Measurements from ENCODE around the gene ALX4. TPM values are rescaled to one million over a fixed set of nuclear protein-coding genes. Genes with fewer than 3 reads are reported as not detected.
A peak's percentile ranks its signal among the peaks of the same experiment; 100 is the strongest.

Gene ALX4
- total RNA-seq, 2 donors from 2014 or later: not detected

- H3K9me3 ChIP-seq (ENCODE audit: control insufficient read depth, low read length, poor library complexity, severe bottlenecking): no peaks in the 10 kb centered on the region
- H3K4me1 Mint-ChIP-seq: no peaks in the 10 kb centered on the region
- ATAC-seq (no peak), DNase-seq (no peak)
- H3K27ac Mint-ChIP-seq: no peak overlapping the region
- peaks cover 94% of the 10 kb centered on the region for H3K27me3 Mint-ChIP-seq
- H3K36me3 Mint-ChIP-seq (ENCODE audit: low read depth): peaks cover 2% of the 10 kb centered on the region
- no peak overlapping the region for H3K4me3 Mint-ChIP-seq
Observed at GRCh38 chr11:44332665-44333064, 22.7 kb upstream of the ALX4 start.

- no peak for DNase-seq
- H3K27me3 Mint-ChIP-seq: peaks cover 96% of the 10 kb centered on the region
- H3K4me3 Mint-ChIP-seq: no peak overlapping the region
- peaks cover 2% of the 10 kb centered on the region for H3K4me1 Mint-ChIP-seq
- no peaks in the 10 kb centered on the region for H3K9me3 ChIP-seq (ENCODE audit: control insufficient read depth, low read length, poor library complexity, severe bottlenecking)
- H3K27ac Mint-ChIP-seq: no peak overlapping the region
- peaks cover 2% of the 10 kb centered on the region for H3K36me3 Mint-ChIP-seq (ENCODE audit: low read depth)
- no peak for ATAC-seq
Observed at GRCh38 chr11:44329472-44330230, 19.7 kb upstream of the ALX4 start.

- Mint-ChIP-seq H3K36me3 (ENCODE audit: low read depth) (peaks cover 2% of the 10 kb centered on the region), H3K4me1 (peaks cover 2% of the 10 kb centered on the region), H3K27ac (no peak overlapping the region), H3K4me3 (no peak overlapping the region), H3K27me3 (peaks cover 96% of the 10 kb centered on the region)
- H3K9me3 ChIP-seq (ENCODE audit: control insufficient read depth, low read length, poor library complexity, severe bottlenecking): no peaks in the 10 kb centered on the region
- DNase-seq: no peak
- ATAC-seq: no peak
Observed at GRCh38 chr11:44328138-44328660, 18.3 kb upstream of the ALX4 start.

DNA sequence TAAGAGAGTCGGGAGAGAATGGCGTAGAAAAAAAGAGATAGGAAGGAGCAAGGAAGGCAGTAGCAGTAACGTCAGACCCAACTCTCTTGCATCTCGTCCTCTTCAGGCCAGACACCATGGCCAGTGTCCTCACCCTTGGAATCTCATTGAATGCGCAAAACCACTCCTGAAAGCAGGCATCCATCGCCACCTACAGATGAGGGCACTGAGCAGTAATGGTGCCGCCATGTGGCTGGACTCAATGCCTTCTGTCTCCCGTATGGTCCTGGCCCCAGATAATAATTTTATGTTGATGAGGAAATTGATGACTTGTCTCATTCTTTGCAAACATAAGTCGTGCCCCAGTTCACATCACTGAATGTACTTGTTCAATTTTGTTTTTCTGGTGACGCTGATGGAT lies 17.8 kb upstream of the ALX4 start:
- peaks cover 96% of the 10 kb centered on the region for H3K27me3 Mint-ChIP-seq
- H3K27ac Mint-ChIP-seq: no peak overlapping the region
- no peaks in the 10 kb centered on the region for H3K9me3 ChIP-seq (ENCODE audit: control insufficient read depth, low read length, poor library complexity, severe bottlenecking)
- DNase-seq: no peak
- H3K4me1 Mint-ChIP-seq: peaks cover 2% of the 10 kb centered on the region
- peaks cover 4% of the 10 kb centered on the region for H3K36me3 Mint-ChIP-seq (ENCODE audit: low read depth)
- no peak overlapping the region for H3K4me3 Mint-ChIP-seq
- no peak for ATAC-seq

- peaks cover 94% of the 10 kb centered on the region for H3K27me3 Mint-ChIP-seq
- no peaks in the 10 kb centered on the region for H3K9me3 ChIP-seq (ENCODE audit: control insufficient read depth, low read length, poor library complexity, severe bottlenecking)
- ATAC-seq (no peak), DNase-seq (no peak)
- H3K4me3 Mint-ChIP-seq: no peak overlapping the region
- H3K27ac Mint-ChIP-seq: no peak overlapping the region
- peaks cover 4% of the 10 kb centered on the region for H3K36me3 Mint-ChIP-seq (ENCODE audit: low read depth)
- H3K4me1 Mint-ChIP-seq: peaks cover 2% of the 10 kb centered on the region
Observed at GRCh38 chr11:44326615-44327475, 16.9 kb upstream of the ALX4 start.

- Mint-ChIP-seq H3K4me1 (peaks cover 4% of the 10 kb centered on the region), H3K36me3 (ENCODE audit: low read depth) (peaks cover 4% of the 10 kb centered on the region), H3K27me3 (peaks cover 96% of the 10 kb centered on the region), H3K27ac (no peak overlapping the region), H3K4me3 (no peak overlapping the region)
- no peaks in the 10 kb centered on the region for H3K9me3 ChIP-seq (ENCODE audit: control insufficient read depth, low read length, poor library complexity, severe bottlenecking)
- no peak for ATAC-seq
- no peak for DNase-seq
Observed at GRCh38 chr11:44325698-44326097, 15.8 kb upstream of the ALX4 start.

GRCh38 chr11:44324749-44325525 lies 15.0 kb upstream of the ALX4 start:
- H3K4me3 Mint-ChIP-seq: no peak overlapping the region

DNA sequence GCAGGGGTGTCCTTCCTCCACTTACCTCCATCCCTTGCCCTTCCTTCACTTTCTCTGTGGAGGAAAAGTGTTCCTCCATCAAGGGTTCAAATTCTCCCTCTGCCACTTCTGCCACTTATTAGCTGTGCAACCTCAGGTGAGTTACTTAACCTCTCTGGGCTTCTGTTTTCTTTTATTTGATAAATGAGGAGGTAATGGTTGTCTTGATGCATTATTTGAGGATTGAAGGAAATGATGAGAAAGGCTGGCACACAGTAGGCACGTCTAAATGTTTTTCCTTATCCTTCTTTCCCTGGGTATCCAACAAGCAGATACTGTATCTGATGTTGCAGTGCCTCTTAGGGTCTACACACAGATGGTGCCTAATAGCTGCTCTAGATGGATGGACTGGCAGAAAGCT lies 14.3 kb upstream of the ALX4 start:
- H3K4me1 Mint-ChIP-seq: peaks cover 13% of the 10 kb centered on the region
- H3K9me3 ChIP-seq (ENCODE audit: control insufficient read depth, low read length, poor library complexity, severe bottlenecking): no peaks in the 10 kb centered on the region
- H3K4me3 Mint-ChIP-seq: no peak overlapping the region
- peaks cover 96% of the 10 kb centered on the region for H3K27me3 Mint-ChIP-seq
- H3K36me3 Mint-ChIP-seq (ENCODE audit: low read depth): peaks cover 4% of the 10 kb centered on the region
- no peak for ATAC-seq
- H3K27ac Mint-ChIP-seq: no peak overlapping the region
- DNase-seq: no peak

More at GRCh38 chr11:44324749-44325525, 15.0 kb upstream of the ALX4 start:
- peaks cover 10% of the 10 kb centered on the region for H3K4me1 Mint-ChIP-seq
- ATAC-seq (no peak), DNase-seq (peak in 1 of 3 donors; percentile 2)
- H3K27me3 Mint-ChIP-seq: peaks cover 96% of the 10 kb centered on the region
- H3K9me3 ChIP-seq (ENCODE audit: control insufficient read depth, low read length, poor library complexity, severe bottlenecking): no peaks in the 10 kb centered on the region
- no peak overlapping the region for H3K27ac Mint-ChIP-seq
- H3K36me3 Mint-ChIP-seq (ENCODE audit: low read depth): peaks cover 4% of the 10 kb centered on the region

- H3K36me3 Mint-ChIP-seq (ENCODE audit: low read depth): peaks cover 4% of the 10 kb centered on the region
- DNase-seq: no peak
- no peak overlapping the region for H3K27ac Mint-ChIP-seq
- peaks cover 96% of the 10 kb centered on the region for H3K27me3 Mint-ChIP-seq
- H3K9me3 ChIP-seq (ENCODE audit: control insufficient read depth, low read length, poor library complexity, severe bottlenecking): no peaks in the 10 kb centered on the region
- peaks cover 13% of the 10 kb centered on the region for H3K4me1 Mint-ChIP-seq
- H3K4me3 Mint-ChIP-seq: no peak overlapping the region
- no peak for ATAC-seq
Observed at GRCh38 chr11:44322243-44322642, 12.3 kb upstream of the ALX4 start.

GRCh38 chr11:44321059-44321458 lies 11.1 kb upstream of the ALX4 start:
- peaks cover 17% of the 10 kb centered on the region for H3K4me1 Mint-ChIP-seq
- no peak for ATAC-seq
- H3K27ac Mint-ChIP-seq: no peak overlapping the region
- no peak for DNase-seq
- H3K27me3 Mint-ChIP-seq: peaks cover 93% of the 10 kb centered on the region
- no peak overlapping the region for H3K4me3 Mint-ChIP-seq
- peaks cover 2% of the 10 kb centered on the region for H3K36me3 Mint-ChIP-seq (ENCODE audit: low read depth)
- H3K9me3 ChIP-seq (ENCODE audit: control insufficient read depth, low read length, poor library complexity, severe bottlenecking): no peaks in the 10 kb centered on the region

- peaks cover 92% of the 10 kb centered on the region for H3K27me3 Mint-ChIP-seq
- ATAC-seq (no peak), DNase-seq (no peak)
- H3K36me3 Mint-ChIP-seq (ENCODE audit: low read depth): peaks cover 2% of the 10 kb centered on the region
- peaks cover 21% of the 10 kb centered on the region for H3K4me1 Mint-ChIP-seq
- H3K9me3 ChIP-seq (ENCODE audit: control insufficient read depth, low read length, poor library complexity, severe bottlenecking): no peaks in the 10 kb centered on the region
- peak overlapping the region; percentile 5 for H3K4me3 Mint-ChIP-seq
- H3K27ac Mint-ChIP-seq: no peak overlapping the region
Observed at GRCh38 chr11:44320289-44320973, 10.5 kb upstream of the ALX4 start.

- Mint-ChIP-seq H3K4me1 (peaks cover 22% of the 10 kb centered on the region), H3K27me3 (peaks cover 91% of the 10 kb centered on the region), H3K4me3 (no peak overlapping the region), H3K36me3 (ENCODE audit: low read depth) (peaks cover 2% of the 10 kb centered on the region), H3K27ac (no peak overlapping the region)
- ATAC-seq (no peak), DNase-seq (no peak)
- H3K9me3 ChIP-seq (ENCODE audit: control insufficient read depth, low read length, poor library complexity, severe bottlenecking): no peaks in the 10 kb centered on the region
Observed at GRCh38 chr11:44319552-44320288, 9.8 kb upstream of the ALX4 start.
